Endodermal cell (in vitro differentiated cells): Measurements from ENCODE around the gene PRPF40B. TPM values are rescaled to one million over a fixed set of nuclear protein-coding genes. Genes with fewer than 3 reads are reported as not detected.
A peak's percentile ranks its signal among the peaks of the same experiment; 100 is the strongest.

ENCODE experiments used
- DNase-seq: peaks from one replicate; pipeline ENCODE4 v3.0.0-alpha.2; 2017
- H3K27ac ChIP-seq: 2 replicates; pipeline ENCODE4 v1.5.1; 2013; ENCODE audit warnings: mild to moderate bottlenecking, low read depth, low read length, moderate library complexity
- H3K27me3 ChIP-seq: 2 replicates; pipeline ENCODE4 v1.6.1; 2013; ENCODE audit warnings: mild to moderate bottlenecking, low read length, moderate library complexity; ENCODE audit not compliant: insufficient read depth, control insufficient read depth, poor library complexity, severe bottlenecking
- H3K36me3 ChIP-seq: 2 replicates; pipeline ENCODE4 v1.7.0; 2013; ENCODE audit warnings: mild to moderate bottlenecking, low read length, moderate library complexity; ENCODE audit not compliant: control insufficient read depth, insufficient read depth
- H3K4me1 ChIP-seq: one replicate; pipeline ENCODE4 v1.7.0; 2013; ENCODE audit warnings: low read length; ENCODE audit not compliant: control insufficient read depth, insufficient read depth
- H3K4me3 ChIP-seq: 2 replicates; pipeline ENCODE4 v1.5.1; 2013; ENCODE audit warnings: mild to moderate bottlenecking, low read length, moderate library complexity
- H3K9ac ChIP-seq: 2 replicates; pipeline ENCODE4 v1.6.1; 2013; ENCODE audit warnings: mild to moderate bottlenecking, low read length, moderate library complexity; ENCODE audit not compliant: poor library complexity, severe bottlenecking; ENCODE audit errors: extremely low read depth
- H3K9me3 ChIP-seq: 2 replicates; pipeline ENCODE4 v1.6.1; 2013; ENCODE audit warnings: mild to moderate bottlenecking, low read length, moderate library complexity; ENCODE audit not compliant: control insufficient read depth
- H3K27ac Mint-ChIP-seq: 2 replicates; pipeline ENCODE4 v1.8.0; 2020; ENCODE audit warnings: mixed read lengths
- H3K27me3 Mint-ChIP-seq: 2 replicates; pipeline ENCODE4 v1.8.0; 2021; ENCODE audit warnings: mild to moderate bottlenecking, mixed read lengths; ENCODE audit not compliant: insufficient read depth
- H3K36me3 Mint-ChIP-seq: 2 replicates; pipeline ENCODE4 v1.8.0; 2020; ENCODE audit warnings: low read depth, mixed read lengths
- H3K4me1 Mint-ChIP-seq: 2 replicates; pipeline ENCODE4 v1.8.0; 2020; ENCODE audit warnings: mixed read lengths
- H3K4me3 Mint-ChIP-seq: 2 replicates; pipeline ENCODE4 v1.8.0; 2020; ENCODE audit warnings: mild to moderate bottlenecking, moderate library complexity, mixed read lengths
- H3K9me3 Mint-ChIP-seq: 2 replicates; pipeline ENCODE4 v1.8.0; 2020; ENCODE audit warnings: mild to moderate bottlenecking, mixed read lengths
- CTCF ChIP-seq: fragments of 200-600 bp; sonication (generic); conservative IDR thresholded peaks from 2 replicates; pipeline ENCODE4 v1.5.0; 2021; ENCODE audit warnings: antibody characterized with exemption, mild to moderate bottlenecking
- WGBS, 2 experiments: methylation state at CpG; one replicate each; pipeline versions ENCODE4 v1.1.5 to v1.1.7; 2013; ENCODE audit warnings: missing lambda C conversion rate in 2 of 2, mixed read lengths in 1 of 2; ENCODE audit not compliant: insufficient coverage in 1 of 2, insufficient read length in 1 of 2; 5-methylcytosine and 5-hydroxymethylcytosine counted together
- total RNA-seq, 2 donors: library from RNA; stranded (reverse); fragmentation: NEBNext Ultra II Directional in 1 of 2; extraction: Animal tissue kit (Norgen Biotek cat#: 25700) in 1 of 2; gene quantifications; 2 replicates in 1 of 2; 3 replicates in 1 of 2; pipeline ENCODE4 v1.2.1, GENCODE V29; 2021

PRPF40B gene
- total RNA-seq, 2 donors from 2014 or later = 33.8 to 45.6 TPM

GRCh38 chr12:49649445-49649844 is 26.1 kb downstream of the PRPF40B start:
- 98 to 100% methylated on average over 1 to 11 of the region's 11 CpGs for WGBS, 2 experiments
- no peak for DNase-seq
- H3K36me3 Mint-ChIP-seq = peaks cover 63% of the 10 kb centered on the region
- Histone ChIP-seq H3K9ac (no peak overlapping the region), H3K4me1 (no peaks in the 10 kb centered on the region), H3K27ac (no peak overlapping the region), H3K4me3 (no peak overlapping the region), H3K9me3 (no peaks in the 10 kb centered on the region), H3K36me3 (peaks cover 82% of the 10 kb centered on the region), H3K27me3 (no peaks in the 10 kb centered on the region)
- H3K27me3 Mint-ChIP-seq = no peaks in the 10 kb centered on the region
- no peaks in the 10 kb centered on the region for H3K9me3 Mint-ChIP-seq
- no peak overlapping the region for H3K4me3 Mint-ChIP-seq
- H3K27ac Mint-ChIP-seq = peak overlapping the region; percentile 19
- peaks cover 2% of the 10 kb centered on the region for H3K4me1 Mint-ChIP-seq
- TF ChIP-seq CTCF = no peak

- Mint-ChIP-seq H3K4me3 (no peak overlapping the region), H3K9me3 (no peaks in the 10 kb centered on the region), H3K27me3 (no peaks in the 10 kb centered on the region), H3K4me1 (no peaks in the 10 kb centered on the region), H3K27ac (no peak overlapping the region), H3K36me3 (peaks cover 65% of the 10 kb centered on the region)
- Histone ChIP-seq H3K4me1 (no peaks in the 10 kb centered on the region), H3K27ac (no peak overlapping the region), H3K4me3 (no peak overlapping the region), H3K9me3 (no peaks in the 10 kb centered on the region), H3K27me3 (no peaks in the 10 kb centered on the region), H3K9ac (no peak overlapping the region), H3K36me3 (peaks cover 85% of the 10 kb centered on the region)
- WGBS, 2 experiments = 93 to 96% methylated on average over 3 to 5 of the region's 5 CpGs
- TF ChIP-seq CTCF = no peak
- no peak for DNase-seq
Measured at GRCh38 chr12:49649892-49650291, 26.5 kb downstream of the PRPF40B start.

GRCh38 chr12:49651855-49652254 is 28.5 kb downstream of the PRPF40B start:
- DNase-seq = no peak
- Histone ChIP-seq H3K27ac (no peak overlapping the region), H3K27me3 (no peaks in the 10 kb centered on the region), H3K4me3 (no peak overlapping the region), H3K9me3 (no peaks in the 10 kb centered on the region), H3K9ac (no peak overlapping the region), H3K4me1 (no peaks in the 10 kb centered on the region), H3K36me3 (peaks cover 76% of the 10 kb centered on the region)
- no peaks in the 10 kb centered on the region for H3K27me3 Mint-ChIP-seq
- WGBS, 2 experiments = 87 to 91% methylated on average over 4 to 8 of the region's 8 CpGs
- no peak overlapping the region for H3K27ac Mint-ChIP-seq
- H3K36me3 Mint-ChIP-seq = peaks cover 50% of the 10 kb centered on the region
- no peak overlapping the region for H3K4me3 Mint-ChIP-seq
- no peaks in the 10 kb centered on the region for H3K4me1 Mint-ChIP-seq
- no peaks in the 10 kb centered on the region for H3K9me3 Mint-ChIP-seq
- no peak for TF ChIP-seq CTCF
